ENCODE data around the gene LMTK3.

- TF ChIP-seq EP300 (IDR thresholded peaks at IDR 0.05) (no peak), CTCF (IDR thresholded peaks at IDR 0.05) (no peak), POLR2A (IDR thresholded peaks at IDR 0.05; ENCODE audit: low read depth) (no peak), POLR2AphosphoS5 (IDR thresholded peaks at IDR 0.05) (no peak)
Measured at GRCh38 chr19:48483301-48483700, 28.3 kb downstream of the LMTK3 start.
